Osteocyte (in vitro differentiated cells): ENCODE data around the gene SAMD10. TPM values are rescaled to one million over a fixed set of nuclear protein-coding genes. Genes with fewer than 3 reads are reported as not detected.
"Not testable (repeated sequence)": the region's sequence is repeated elsewhere in the genome, so short reads cannot be mapped to it uniquely, and the experiment has no call there.

Experiments
- DNase-seq: peaks from one replicate; pipeline ENCODE4 v3.0.0; 2021; ENCODE audit warnings: mixed read lengths; ENCODE audit not compliant: unreplicated experiment; ENCODE audit errors: extremely low spot score
- H3K27ac Mint-ChIP-seq: one replicate; pipeline ENCODE4 v1.8.0; 2021; ENCODE audit warnings: mild to moderate bottlenecking, mixed read lengths; ENCODE audit not compliant: unreplicated experiment
- H3K27me3 Mint-ChIP-seq: one replicate; pipeline ENCODE4 v1.8.0; 2021; ENCODE audit warnings: mixed read lengths; ENCODE audit not compliant: unreplicated experiment
- H3K36me3 Mint-ChIP-seq: one replicate; pipeline ENCODE4 v1.8.0; 2021; ENCODE audit warnings: mixed read lengths; ENCODE audit not compliant: unreplicated experiment
- H3K4me1 Mint-ChIP-seq: one replicate; pipeline ENCODE4 v1.8.0; 2021; ENCODE audit warnings: mixed read lengths; ENCODE audit not compliant: unreplicated experiment
- H3K4me3 Mint-ChIP-seq: one replicate; pipeline ENCODE4 v1.8.0; 2021; ENCODE audit warnings: mild to moderate bottlenecking, moderate library complexity, mixed read lengths; ENCODE audit not compliant: unreplicated experiment
- H3K9me3 Mint-ChIP-seq: one replicate; pipeline ENCODE4 v1.8.0; 2021; ENCODE audit warnings: mixed read lengths; ENCODE audit not compliant: unreplicated experiment
- CTCF ChIP-seq: fragments of 200-600 bp; sonication (generic); IDR thresholded peaks from 2 replicates; pipeline ENCODE4 v1.5.0; 2021; ENCODE audit warnings: antibody characterized with exemption, mild to moderate bottlenecking, moderate library complexity
- total RNA-seq: library from RNA; stranded (reverse); gene quantifications from 2 replicates; pipeline ENCODE4 v1.2.1, GENCODE V29; 2021

SAMD10 gene
- total RNA-seq, 1 donor from 2014 or later, result 3.7 TPM

- peak overlapping the region; percentile 44 for H3K27ac Mint-ChIP-seq
- DNase-seq, result no peak
- peaks cover 59% of the 10 kb centered on the region for H3K4me1 Mint-ChIP-seq
- no peaks in the 10 kb centered on the region for H3K9me3 Mint-ChIP-seq
- H3K4me3 Mint-ChIP-seq, result peak overlapping the region; percentile 69
- no peak for TF ChIP-seq CTCF
- peaks cover 11% of the 10 kb centered on the region for H3K36me3 Mint-ChIP-seq
- no peaks in the 10 kb centered on the region for H3K27me3 Mint-ChIP-seq
Measured at GRCh38 chr20:63978319-63979228, 868 bp downstream of the SAMD10 start.

- no peak for TF ChIP-seq CTCF
- H3K9me3 Mint-ChIP-seq, result no peaks in the 10 kb centered on the region
- H3K27me3 Mint-ChIP-seq, result no peaks in the 10 kb centered on the region
- peak overlapping the region; percentile 32 for H3K4me3 Mint-ChIP-seq
- H3K4me1 Mint-ChIP-seq, result peaks cover 59% of the 10 kb centered on the region
- no peak for DNase-seq
- H3K27ac Mint-ChIP-seq, result peak overlapping the region; percentile 39
- H3K36me3 Mint-ChIP-seq, result peaks cover 6% of the 10 kb centered on the region
Measured at GRCh38 chr20:63977739-63978276, 1.6 kb downstream of the SAMD10 start.

- H3K4me3 Mint-ChIP-seq, result no peak overlapping the region
- H3K27me3 Mint-ChIP-seq, result no peaks in the 10 kb centered on the region
- no peak for TF ChIP-seq CTCF
- H3K36me3 Mint-ChIP-seq, result no peaks in the 10 kb centered on the region
- no peak for DNase-seq
- H3K27ac Mint-ChIP-seq, result no peak overlapping the region
- peaks cover 53% of the 10 kb centered on the region for H3K4me1 Mint-ChIP-seq
- no peaks in the 10 kb centered on the region for H3K9me3 Mint-ChIP-seq
Measured at GRCh38 chr20:63976980-63977738, 2.3 kb downstream of the SAMD10 start.

- DNase-seq, H3K9me3 Mint-ChIP-seq, H3K4me3 Mint-ChIP-seq, H3K27me3 Mint-ChIP-seq, H3K27ac Mint-ChIP-seq, H3K36me3 Mint-ChIP-seq: not testable (repeated sequence)
- peaks cover 49% of the 10 kb centered on the region for H3K4me1 Mint-ChIP-seq
Measured at GRCh38 chr20:63976511-63976910, 2.9 kb downstream of the SAMD10 start.

- Mint-ChIP-seq H3K36me3 (no peaks in the 10 kb centered on the region), H3K9me3 (no peaks in the 10 kb centered on the region), H3K4me3 (no peak overlapping the region), H3K4me1 (peaks cover 34% of the 10 kb centered on the region), H3K27me3 (no peaks in the 10 kb centered on the region), H3K27ac (no peak overlapping the region)
- no peak for TF ChIP-seq CTCF
- DNase-seq, result no peak
Measured at GRCh38 chr20:63974402-63975200, 4.8 kb downstream of the SAMD10 start.
